Placental pericyte (primary cell): ENCODE measurements around the gene NFILZ. TPM values are rescaled to one million over a fixed set of nuclear protein-coding genes. Genes with fewer than 3 reads are reported as not detected.

Experiments used
- total RNA-seq: library from RNA; depleted of rRNA; stranded (reverse); fragments of >200 nt; gene quantifications from 2 replicates; pipeline ENCODE4 v1.2.3, GENCODE V29; 2012

The NFILZ gene
- total RNA-seq: not detected in 2 replicates

GRCh38 chr19:8629996-8630683, at the start of gene NFILZ:
TSS of gene NFILZ (plus strand) at chr19:8630633. CDS start at chr19:8676766, 46,133 bp downstream.

GRCh38 chr19:8610041-8610935, 20.1 kb upstream of the NFILZ start, which contains the start of gene ADAMTS10:
TSS of gene ADAMTS10 (minus strand) at chr19:8610715. CDS start at chr19:8605710, 5,005 bp downstream.

Other genes starting within 250 kb of the NFILZ start
- 29.1 and 48.4 TPM in 2 replicates for gene RAB11B, start 240.3 kb upstream of the NFILZ start, total RNA-seq
- 56.0 and 65.9 TPM in 2 replicates for gene MARCHF2, start 217.3 kb upstream of the NFILZ start, total RNA-seq
- gene HNRNPM, start 185.7 kb upstream of the NFILZ start, total RNA-seq: 50.8 and 71.0 TPM in 2 replicates
- under 0.01 TPM in 1 of 2 replicates, not detected in the other for gene PRAM1, start 128.0 kb upstream of the NFILZ start, total RNA-seq
- 9.9 and 13.3 TPM in 2 replicates for gene ZNF414, start 116.5 kb upstream of the NFILZ start, total RNA-seq
- 0.66 and 0.86 TPM in 2 replicates for gene MYO1F, start 53.2 kb upstream of the NFILZ start, total RNA-seq
- gene ADAMTS10, start 19.9 kb upstream of the NFILZ start, total RNA-seq: 8.3 and 19.3 TPM in 2 replicates
- gene ACTL9, start 68.2 kb downstream of the NFILZ start, total RNA-seq: not detected in 2 replicates
- gene OR2Z1, start 91.0 kb downstream of the NFILZ start, total RNA-seq: not detected in 2 replicates
- gene ZNF558, start 201.7 kb downstream of the NFILZ start, total RNA-seq: 18.5 and 22.3 TPM in 2 replicates
- not detected in 2 replicates for gene MBD3L1, start 201.7 kb downstream of the NFILZ start, total RNA-seq